ENCODE results near the gene CCR5.

CCR5 gene

DNA sequence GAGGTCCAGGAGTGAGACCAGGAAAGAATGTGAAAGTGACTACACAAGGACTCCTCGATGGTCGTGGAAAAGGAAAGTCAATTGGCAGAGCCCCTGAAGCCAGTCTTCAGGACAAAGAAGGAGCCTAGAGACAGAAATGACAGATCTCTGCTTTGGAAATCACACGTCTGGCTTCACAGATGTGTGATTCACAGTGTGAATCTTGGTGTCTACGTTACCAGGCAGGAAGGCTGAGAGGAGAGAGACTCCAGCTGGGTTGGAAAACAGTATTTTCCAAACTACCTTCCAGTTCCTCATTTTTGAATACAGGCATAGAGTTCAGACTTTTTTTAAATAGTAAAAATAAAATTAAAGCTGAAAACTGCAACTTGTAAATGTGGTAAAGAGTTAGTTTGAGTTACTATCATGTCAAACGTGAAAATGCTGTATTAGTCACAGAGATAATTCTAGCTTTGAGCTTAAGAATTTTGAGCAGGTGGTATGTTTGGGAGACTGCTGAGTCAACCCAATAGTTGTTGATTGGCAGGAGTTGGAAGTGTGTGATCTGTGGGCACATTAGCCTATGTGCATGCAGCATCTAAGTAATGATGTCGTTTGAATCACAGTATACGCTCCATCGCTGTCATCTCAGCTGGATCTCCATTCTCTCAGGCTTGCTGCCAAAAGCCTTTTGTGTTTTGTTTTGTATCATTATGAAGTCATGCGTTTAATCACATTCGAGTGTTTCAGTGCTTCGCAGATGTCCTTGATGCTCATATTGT is 10.8 kb upstream of the CCR5 start:
- peak; percentile 36 to 42 for DNase-seq

DNA sequence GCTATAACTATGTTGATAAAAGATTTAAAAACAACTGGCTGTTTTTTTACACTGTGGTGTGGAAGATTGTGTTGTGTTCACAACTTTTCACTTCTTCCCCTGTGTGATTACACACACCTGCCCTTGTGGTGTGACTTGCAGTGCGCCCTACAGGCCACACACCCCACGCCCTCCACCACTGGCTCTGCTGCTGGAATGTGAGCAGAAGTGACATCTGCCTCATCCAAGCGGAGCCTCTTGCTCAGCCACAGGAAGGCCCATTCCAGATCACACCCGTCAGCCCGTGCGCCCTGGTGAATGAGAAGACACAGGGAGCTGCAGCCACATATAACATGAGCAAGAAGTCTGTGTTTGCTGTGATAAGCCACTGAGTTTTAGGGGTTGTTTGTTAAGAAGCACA is 9.8 kb upstream of the CCR5 start:
- peak; percentile 33 to 34 for DNase-seq

DNA sequence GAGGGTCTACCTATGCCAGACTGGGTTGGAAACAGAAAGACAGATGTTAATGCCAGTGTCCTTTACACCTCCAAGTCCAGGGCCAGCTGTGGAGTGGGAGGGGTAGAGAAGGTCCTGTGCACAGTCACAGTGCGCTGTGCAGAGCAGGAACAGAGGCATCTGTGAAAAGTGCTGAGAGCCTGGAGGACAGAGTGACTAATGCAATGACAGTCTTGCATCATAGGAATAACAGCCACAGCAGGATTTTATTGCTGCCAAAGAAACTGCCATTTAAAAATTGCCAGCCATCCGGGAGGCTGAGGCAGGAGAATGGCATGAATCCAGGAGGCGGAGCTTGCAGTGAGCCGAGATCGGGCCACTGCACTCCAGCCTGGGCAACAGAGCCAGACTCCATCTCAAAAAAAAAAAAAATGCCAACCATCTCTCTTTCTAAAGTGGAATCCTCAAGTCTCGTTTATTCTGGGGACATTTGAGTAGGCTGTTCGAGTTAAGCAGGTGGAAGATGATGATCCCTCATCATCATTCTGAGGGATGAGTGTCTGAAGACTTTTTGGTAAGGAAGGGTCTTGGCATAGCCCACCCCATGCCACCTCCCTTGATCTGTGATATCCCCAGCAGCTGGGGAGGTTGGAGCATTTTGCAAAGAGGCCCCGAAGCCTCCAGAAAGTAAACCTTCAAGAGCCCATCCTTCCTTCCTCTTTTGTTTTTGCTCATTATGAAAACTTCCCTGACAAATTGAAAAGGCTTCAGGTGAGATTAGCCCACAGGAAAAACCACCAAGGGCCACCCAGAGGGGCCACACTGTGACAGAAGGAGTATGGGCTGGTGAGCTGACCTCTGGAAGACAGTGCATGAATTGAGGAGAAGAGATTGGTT is 9.1 kb upstream of the CCR5 start:
- peak; percentile 83 to 90 for DNase-seq

DNA sequence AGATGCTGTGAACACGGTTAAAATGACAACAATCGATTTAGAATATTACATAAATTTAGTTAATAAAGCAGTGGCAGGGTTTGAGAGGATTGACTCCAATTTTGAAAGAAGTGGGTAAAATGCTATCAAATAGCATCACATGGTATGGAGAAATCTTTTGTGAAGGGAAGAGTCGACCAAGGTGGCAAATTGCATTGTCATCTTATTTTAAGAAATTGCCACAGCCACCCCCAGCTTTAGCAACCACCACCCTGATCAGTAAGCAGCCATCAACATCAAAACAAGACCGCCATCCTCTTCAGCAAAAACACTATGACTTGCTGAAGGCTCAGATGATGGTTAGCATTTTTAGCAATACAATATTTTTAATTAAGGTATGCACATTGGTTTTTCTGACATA is 5.7 kb upstream of the CCR5 start:
- DNase-seq: no peak

DNA sequence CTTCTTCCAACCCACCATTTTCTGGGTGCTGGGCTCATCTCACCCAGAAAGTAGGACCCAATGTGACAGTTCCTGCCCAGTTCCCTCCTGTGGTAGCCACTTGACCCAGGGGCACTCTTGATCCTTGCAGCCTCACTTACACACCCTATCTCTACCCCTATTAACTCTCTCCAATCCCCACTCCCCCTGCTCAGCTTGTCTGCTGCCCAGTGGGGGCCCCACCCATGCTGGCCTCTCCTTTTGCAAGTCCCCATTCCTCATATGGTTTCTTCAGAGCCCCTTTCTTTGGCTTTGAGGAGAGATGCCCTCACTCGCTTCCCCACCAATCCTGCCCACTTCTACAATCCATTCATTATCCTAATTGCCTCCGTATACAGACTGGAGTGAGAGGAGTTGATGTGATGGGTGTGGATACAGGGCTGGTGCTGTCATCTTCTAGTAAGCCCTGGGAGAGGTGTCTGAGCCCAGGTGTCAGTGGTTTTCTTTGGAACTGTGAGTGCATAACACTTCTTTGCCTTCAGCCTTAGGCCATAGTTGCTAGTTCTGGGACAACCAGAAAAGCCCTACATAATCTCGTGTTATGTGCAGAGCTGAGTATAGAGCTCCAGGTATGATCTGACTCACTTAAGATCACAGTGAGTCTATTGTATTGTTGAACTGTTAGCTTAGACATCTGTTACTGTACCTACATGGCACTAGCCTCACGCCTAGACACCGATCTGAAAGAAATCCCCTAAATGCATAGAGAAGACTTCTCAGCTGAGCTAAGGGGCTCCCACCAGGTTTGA is 4.8 kb upstream of the CCR5 start:
- DNase-seq: no peak

DNA sequence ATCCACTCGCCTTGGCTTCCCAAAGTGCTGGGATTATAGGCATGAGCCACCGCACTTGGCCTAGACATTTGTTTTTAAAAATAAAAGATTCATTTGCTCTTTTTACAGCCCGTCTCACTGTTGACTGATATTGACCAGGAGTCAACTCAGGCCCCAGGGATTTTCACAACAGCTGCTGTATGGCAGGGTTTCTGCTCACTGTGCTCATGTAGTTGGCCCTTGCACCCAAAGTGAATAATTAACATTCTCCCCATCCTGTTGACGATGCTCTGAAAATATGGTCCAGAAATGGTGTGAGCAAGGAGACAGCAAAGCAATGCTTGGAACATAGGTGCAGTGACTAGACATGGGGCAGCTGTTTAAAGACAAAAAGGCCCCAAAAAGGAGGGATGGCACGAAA is 2.9 kb upstream of the CCR5 start:
- no peak for DNase-seq

DNA sequence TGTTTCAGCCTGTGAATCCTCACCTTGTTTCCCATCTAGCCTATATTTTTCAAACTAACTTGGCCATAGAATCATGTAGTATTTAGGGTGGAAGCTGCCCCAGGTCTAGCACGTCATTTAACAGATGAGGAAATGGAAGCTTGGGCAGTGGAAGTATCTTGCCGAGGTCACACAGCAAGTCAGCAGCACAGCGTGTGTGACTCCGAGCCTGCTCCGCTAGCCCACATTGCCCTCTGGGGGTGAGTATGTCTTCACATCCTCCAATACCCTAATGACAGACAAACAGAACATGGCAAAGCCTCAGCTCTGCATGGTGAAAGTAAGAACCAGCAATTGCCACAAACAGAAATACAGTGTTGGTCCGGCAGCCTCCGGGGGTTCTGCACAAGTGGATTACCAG is 2.2 kb upstream of the CCR5 start:
- peak; percentile 87 for DNase-seq

DNA sequence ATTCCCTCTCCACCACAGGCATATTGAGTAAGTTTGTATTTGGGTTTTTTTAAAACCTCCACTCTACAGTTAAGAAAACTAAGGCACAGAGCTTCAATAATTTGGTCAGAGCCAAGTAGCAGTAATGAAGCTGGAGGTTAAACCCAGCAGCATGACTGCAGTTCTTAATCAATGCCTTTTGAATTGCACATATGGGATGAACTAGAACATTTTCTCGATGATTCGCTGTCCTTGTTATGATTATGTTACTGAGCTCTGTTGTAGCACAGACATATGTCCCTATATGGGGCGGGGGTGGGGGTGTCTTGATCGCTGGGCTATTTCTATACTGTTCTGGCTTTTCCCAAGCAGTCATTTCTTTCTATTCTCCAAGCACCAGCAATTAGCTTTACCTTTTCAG is 1.6 kb upstream of the CCR5 start:
- DNase-seq: no peak

DNA sequence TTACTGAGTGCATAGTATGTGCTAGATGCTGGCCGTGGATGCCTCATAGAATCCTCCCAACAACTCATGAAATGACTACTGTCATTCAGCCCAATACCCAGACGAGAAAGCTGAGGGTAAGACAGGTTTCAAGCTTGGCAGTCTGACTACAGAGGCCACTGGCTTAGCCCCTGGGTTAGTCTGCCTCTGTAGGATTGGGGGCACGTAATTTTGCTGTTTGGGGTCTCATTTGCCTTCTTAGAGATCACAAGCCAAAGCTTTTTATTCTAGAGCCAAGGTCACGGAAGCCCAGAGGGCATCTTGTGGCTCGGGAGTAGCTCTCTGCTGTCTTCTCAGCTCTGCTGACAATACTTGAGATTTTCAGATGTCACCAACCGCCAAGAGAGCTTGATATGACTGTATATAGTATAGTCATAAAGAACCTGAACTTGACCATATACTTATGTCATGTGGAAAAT is 1.0 kb upstream of the CCR5 start:
- no peak for DNase-seq

DNA sequence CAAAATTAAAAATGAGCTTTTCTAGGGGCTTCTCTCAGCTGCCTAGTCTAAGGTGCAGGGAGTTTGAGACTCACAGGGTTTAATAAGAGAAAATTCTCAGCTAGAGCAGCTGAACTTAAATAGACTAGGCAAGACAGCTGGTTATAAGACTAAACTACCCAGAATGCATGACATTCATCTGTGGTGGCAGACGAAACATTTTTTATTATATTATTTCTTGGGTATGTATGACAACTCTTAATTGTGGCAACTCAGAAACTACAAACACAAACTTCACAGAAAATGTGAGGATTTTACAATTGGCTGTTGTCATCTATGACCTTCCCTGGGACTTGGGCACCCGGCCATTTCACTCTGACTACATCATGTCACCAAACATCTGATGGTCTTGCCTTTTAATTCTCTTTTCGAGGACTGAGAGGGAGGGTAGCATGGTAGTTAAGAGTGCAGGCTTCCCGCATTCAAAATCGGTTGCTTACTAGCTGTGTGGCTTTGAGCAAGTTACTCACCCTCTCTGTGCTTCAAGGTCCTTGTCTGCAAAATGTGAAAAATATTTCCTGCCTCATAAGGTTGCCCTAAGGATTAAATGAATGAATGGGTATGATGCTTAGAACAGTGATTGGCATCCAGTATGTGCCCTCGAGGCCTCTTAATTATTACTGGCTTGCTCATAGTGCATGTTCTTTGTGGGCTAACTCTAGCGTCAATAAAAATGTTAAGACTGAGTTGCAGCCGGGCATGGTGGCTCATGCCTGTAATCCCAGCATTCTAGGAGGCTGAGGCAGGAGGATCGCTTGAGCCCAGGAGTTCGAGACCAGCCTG is 984 bp downstream of the CCR5 start:
- no peak for DNase-seq

DNA sequence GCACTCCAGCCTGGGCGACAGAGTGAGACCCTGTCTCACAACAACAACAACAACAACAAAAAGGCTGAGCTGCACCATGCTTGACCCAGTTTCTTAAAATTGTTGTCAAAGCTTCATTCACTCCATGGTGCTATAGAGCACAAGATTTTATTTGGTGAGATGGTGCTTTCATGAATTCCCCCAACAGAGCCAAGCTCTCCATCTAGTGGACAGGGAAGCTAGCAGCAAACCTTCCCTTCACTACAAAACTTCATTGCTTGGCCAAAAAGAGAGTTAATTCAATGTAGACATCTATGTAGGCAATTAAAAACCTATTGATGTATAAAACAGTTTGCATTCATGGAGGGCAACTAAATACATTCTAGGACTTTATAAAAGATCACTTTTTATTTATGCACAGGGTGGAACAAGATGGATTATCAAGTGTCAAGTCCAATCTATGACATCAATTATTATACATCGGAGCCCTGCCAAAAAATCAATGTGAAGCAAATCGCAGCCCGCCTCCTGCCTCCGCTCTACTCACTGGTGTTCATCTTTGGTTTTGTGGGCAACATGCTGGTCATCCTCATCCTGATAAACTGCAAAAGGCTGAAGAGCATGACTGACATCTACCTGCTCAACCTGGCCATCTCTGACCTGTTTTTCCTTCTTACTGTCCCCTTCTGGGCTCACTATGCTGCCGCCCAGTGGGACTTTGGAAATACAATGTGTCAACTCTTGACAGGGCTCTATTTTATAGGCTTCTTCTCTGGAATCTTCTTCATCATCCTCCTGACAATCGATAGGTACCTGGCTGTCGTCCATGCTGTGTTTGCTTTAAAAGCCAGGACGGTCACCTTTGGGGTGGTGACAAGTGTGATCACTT is 2.0 kb downstream of the CCR5 start:
- DNase-seq: peak; percentile 73 to 76

DNA sequence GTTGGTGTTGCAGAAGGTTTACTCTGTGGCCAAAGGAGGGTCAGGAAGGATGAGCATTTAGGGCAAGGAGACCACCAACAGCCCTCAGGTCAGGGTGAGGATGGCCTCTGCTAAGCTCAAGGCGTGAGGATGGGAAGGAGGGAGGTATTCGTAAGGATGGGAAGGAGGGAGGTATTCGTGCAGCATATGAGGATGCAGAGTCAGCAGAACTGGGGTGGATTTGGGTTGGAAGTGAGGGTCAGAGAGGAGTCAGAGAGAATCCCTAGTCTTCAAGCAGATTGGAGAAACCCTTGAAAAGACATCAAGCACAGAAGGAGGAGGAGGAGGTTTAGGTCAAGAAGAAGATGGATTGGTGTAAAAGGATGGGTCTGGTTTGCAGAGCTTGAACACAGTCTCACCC is 4.0 kb downstream of the CCR5 start:
- no peak for DNase-seq

DNA sequence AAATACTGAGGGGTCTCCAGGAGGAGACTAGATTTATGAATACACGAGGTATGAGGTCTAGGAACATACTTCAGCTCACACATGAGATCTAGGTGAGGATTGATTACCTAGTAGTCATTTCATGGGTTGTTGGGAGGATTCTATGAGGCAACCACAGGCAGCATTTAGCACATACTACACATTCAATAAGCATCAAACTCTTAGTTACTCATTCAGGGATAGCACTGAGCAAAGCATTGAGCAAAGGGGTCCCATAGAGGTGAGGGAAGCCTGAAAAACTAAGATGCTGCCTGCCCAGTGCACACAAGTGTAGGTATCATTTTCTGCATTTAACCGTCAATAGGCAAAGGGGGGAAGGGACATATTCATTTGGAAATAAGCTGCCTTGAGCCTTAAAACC is 4.5 kb downstream of the CCR5 start:
- DNase-seq: no peak

DNA sequence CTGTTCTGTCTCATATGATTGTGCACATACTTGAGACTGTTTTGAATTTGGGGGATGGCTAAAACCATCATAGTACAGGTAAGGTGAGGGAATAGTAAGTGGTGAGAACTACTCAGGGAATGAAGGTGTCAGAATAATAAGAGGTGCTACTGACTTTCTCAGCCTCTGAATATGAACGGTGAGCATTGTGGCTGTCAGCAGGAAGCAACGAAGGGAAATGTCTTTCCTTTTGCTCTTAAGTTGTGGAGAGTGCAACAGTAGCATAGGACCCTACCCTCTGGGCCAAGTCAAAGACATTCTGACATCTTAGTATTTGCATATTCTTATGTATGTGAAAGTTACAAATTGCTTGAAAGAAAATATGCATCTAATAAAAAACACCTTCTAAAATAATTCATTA is 5.1 kb downstream of the CCR5 start:
- peak; percentile 19 to 25 for DNase-seq

DNA sequence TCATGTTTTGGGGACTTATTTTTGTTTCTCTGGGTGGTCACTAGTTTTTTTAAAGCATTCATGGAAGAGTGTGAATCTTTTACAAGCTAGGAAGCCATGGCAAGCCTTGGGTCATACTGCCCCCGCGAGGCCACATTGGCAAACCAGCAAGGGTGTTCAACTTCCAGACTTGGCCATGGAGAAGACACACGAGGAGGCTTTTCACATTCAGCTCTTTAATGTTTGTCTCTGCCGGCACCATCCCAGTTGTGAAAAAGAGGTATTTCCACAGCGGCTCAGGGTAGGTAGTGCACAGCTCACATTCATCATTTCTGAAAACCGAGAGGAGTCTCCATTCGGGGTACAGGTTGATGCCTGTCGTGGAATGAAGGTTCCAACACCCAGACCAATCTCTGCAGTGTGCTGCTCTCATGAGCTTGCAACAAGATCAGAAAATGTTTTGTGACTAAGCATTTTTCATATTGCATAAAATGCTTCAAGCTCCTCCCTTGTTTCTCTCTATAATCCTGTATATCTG is 7.7 kb downstream of the CCR5 start:
- peak; percentile 60 to 74 for DNase-seq

DNA sequence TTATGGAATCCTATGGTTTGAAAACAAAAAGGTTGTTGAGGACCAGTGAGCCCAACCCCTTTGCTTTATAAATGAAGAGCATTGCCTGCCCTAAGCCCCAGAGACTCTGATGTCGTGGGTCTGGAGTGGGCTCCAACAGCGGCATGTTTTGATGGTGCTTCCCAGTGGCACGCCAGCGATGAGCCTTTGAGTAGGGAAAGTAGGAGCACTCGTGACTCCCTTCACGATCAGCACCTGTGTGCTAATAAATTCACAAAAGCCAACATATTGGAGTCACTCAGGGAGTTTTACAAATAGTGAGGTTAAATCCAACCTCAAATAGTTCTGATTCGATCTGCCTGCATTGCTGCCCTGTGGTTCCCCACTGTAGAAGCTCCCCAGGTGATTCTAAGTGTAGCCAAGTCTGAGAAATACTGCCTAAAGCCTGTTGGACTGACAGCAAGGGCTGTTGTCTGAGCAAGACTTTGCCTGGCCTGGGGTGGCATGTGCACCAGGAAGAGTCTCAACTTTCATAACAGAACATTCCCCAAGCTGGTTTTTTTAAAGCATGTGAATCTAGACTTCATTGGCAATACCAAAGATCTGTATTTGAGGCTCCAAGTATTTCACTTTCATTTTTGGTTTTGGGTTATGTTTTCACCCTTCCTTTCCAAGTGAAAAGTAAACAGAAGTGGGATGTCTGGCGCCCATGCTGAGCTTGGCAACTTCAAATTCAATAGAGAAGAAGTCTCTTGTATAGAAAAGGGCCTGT is 9.9 kb downstream of the CCR5 start:
- no peak for DNase-seq

DNA sequence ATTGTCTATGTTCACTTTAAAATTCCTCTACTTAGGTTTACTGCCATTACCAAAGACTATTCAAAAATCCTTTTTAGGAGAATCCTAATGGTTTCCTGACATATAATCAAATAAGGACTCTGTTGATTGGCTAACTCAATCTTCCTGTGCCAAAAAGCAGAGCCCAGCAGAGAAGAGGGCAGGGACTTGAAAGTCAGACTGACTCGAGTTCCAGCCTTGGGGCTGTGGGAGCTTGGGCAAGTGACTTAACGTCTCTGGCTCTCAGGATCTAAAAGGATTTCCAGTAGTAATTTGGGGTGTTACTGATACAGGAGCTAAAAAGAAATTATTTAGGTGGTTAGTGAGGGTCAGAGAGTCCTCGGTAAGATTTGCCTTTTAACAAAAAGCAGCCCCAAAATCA is 10.9 kb downstream of the CCR5 start:
- no peak for DNase-seq

DNA sequence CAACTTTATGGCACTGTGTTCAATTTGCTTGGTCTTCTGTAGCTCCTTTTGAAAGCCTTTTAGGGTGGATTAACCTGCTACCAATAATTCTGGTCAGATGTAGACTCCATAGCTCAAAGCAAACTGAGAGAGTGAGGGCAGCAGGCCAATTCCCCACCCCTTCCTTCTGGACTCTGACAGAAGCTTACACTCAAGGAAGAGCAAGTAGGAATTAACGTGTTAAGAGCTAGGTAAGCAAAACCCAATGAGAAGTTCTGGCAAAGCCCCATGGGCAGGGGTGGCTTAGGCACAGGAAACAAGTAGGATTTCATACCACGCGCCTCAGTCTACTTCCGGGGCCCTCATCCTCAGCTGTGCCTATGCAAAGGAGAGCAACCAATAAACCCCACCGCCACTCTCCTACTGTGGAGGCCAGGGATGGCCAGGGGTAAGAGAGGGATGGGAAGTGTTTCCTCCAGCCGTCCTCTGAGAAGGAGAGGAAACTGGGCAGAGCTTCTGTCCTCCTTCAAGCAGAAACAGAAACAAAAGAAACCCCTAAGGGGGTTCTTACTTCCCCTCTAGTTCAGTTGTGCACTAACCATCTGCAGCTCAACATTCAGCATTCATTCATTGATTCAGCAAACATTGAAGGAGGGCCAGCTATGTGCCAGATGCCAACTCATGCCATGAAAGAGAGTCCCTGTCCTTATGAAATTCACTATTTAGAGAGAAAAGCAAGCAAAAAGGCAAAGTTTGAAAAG is 12.6 kb downstream of the CCR5 start:
- DNase-seq: no peak

DNA sequence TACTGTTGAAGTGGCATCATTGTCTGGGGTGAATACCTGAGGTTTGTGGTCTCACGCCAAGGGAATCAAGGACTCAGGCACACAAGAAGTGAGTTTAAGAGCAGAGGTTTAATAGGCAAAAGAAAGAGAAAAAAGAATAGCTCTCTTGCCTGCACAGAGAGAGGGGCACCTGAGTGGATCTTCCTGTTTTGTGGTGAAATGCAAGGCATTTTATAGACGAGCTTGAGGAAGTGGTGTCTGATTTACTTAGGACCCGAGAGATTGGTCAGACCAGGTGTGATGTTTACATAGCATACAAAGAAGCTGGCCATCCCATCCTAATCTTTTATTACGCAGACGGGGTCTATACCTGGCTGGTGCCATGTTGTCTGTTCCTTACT is 13.2 kb downstream of the CCR5 start:
- DNase-seq: peak in 1 of 2 experiments; percentile 17

DNA sequence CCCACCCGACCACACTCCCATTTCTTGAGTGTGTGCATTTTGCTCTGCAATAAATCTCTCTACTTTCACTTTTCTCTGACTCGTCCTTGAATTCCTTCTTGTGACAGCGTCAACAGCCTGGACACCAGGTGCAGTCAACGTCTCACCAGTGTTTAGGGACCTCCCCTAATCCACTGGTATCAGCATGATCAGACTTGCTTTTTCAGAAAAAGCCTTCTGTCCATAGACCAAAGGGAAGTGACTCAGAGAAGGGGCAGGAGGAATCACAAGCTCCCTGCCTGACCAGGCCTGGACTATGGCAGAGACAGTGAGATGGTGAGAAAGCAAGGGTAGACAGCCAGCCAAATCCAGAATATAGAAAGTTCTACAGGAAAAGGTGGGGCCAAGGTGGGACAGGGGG is 15.5 kb downstream of the CCR5 start:
- DNase-seq: no peak
